Inferior parietal cortex (tissue), 1 donor: Measurements from ENCODE around the gene PLCG1.

Experiments used
- DNase-seq: peaks from one replicate; pipeline ENCODE4 v3.0.0-alpha.2; 2016; ENCODE audit errors: extremely low spot score

PLCG1 gene

DNA sequence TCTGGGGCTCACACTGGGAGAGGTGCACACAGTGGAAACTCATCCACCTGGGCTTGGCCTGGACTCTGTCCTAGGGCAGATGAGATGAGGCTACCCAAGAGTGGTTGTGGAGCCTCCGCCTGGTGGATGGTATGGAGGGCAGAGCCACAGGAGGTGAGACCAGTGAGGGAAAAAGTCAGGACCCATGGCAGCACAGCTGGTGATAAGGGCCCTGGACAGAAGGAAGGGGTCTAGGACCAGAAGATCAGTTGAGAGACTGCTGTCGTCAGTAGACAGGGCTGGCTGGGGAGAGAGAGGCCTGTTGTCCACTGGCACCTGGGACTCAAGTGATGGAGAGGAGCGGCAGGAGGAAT is 29.8 kb downstream of the PLCG1 start:
- no peak for DNase-seq

DNA sequence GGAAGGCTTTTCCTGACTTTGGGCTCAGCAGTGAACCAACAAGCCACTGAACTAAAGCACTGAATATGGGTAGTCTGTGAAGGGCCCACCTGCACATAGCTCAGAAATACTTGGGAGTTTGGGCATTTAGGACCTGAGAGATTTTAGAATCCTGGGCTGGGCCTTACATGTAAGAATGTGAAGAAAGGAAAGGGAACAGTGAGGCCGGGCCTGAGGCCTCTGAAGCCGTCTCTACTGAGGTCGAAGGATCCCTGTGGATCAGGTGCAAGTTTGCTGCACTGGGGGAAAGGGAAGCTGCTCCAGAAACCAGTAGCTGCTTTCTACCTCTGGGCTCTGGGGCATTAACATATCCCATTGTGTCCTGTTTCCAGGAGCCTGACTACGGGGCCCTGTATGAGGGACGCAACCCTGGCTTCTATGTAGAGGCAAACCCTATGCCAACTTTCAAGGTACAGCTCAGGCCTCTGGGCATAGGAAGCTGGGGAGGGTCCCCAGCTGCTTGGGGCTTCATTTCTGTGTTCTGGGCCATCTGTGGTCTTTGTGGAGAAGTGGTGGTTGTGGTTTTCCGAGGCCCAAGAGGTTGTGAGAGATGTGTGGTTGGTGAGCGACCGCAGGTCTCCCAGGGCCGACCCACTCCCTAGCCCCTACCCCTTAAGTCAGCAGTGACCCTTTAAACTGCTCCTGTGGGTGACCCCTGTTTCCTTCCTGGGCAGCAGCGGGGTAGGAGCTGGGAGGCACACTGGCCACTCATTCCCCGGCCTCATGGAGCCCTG is 30.3 kb downstream of the PLCG1 start:
- DNase-seq = no peak

GRCh38 chr20:41168281-41169161 is 31.2 kb downstream of the PLCG1 start:
- DNase-seq = no peak

DNA sequence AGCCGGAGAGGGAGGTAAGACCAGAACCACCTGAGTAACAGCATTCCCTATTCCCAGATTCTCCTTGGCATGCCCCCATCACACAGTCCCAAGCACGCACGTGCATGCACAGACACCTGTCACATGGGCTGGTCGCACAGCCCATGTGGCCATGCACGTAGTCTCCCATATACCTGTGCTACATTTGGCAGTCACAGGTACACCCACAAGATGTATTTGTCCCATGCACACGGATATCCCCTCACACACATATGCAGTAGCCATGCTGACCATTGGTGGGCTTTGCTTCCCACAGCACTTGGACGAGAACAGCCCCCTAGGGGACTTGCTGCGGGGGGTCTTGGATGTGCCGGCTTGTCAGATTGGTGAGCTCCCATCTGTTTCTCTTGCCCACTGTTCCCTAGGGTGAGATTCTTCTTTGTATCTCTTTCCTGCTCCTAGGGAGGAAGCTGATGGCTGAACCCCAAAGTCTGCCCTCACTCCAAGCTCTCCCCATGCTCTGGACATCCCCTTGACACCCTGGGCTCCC is 31.9 kb downstream of the PLCG1 start:
- no peak for DNase-seq

DNA sequence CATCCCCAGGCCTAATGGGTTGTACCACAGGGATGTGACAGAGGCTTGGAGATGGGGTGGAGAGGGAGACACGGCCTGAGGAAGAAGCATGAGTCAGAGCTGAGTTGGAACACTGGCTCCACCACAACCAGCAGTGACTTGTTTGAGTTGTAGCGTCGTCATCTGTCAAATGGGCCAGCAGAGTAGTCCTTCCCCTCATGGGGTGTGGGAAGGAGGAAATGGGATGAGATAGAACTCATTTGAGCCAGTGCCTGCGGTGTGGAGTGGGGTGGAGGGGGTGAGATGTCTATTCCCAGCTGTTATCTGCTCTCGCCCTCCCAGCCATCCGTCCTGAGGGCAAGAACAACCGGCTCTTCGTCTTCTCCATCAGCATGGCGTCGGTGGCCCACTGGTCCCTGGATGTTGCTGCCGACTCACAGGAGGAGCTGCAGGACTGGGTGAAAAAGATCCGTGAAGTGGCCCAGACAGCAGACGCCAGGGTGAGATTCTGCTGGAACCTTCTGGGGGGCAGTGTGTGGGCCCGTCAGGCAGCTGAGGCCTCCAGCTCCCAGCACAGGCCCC is 32.5 kb downstream of the PLCG1 start:
- DNase-seq = no peak

DNA sequence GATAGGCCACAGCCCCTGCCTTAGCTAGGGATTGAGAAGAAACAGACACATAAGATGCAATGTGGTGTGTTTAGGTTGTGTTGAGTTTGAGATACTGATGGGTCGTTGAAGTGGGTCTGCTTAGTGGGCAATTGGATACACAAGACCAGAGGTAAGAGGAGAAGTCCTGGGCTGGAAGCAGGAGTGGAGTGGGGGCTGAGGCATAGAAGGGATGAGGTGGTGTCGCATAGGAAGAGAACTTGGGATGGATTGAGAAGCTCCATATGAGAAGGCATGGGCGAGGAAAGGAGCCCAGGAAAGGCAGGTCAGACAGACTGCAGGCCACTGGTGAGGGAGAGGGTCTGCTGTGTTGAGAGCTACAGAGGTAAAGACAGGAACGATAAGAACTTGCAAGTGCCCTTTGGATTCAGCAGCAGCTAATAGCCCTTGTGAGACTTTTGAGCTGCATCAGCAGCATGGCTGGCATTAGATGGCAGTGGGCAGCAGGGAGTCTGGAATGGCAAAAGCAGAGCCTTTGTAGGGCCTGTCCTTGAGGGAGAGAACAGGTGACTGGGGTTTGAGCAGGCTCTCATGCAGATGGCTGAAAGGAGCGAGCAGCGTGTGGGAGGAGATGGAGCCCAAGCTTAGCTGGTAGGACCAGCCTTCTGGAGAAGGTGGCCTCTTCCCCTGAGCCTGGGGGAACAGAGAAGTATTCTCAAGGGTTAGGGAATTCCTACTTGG is 33.2 kb downstream of the PLCG1 start:
- DNase-seq = no peak

- no peak for DNase-seq
These were observed 34.5 kb downstream of the PLCG1 start for GRCh38 chr20:41171736-41172295.

GRCh38 chr20:41172296-41173140 is 35.2 kb downstream of the PLCG1 start:
- no peak for DNase-seq

GRCh38 chr20:41173161-41173721 is 35.9 kb downstream of the PLCG1 start:
- DNase-seq = peak; percentile 87

DNA sequence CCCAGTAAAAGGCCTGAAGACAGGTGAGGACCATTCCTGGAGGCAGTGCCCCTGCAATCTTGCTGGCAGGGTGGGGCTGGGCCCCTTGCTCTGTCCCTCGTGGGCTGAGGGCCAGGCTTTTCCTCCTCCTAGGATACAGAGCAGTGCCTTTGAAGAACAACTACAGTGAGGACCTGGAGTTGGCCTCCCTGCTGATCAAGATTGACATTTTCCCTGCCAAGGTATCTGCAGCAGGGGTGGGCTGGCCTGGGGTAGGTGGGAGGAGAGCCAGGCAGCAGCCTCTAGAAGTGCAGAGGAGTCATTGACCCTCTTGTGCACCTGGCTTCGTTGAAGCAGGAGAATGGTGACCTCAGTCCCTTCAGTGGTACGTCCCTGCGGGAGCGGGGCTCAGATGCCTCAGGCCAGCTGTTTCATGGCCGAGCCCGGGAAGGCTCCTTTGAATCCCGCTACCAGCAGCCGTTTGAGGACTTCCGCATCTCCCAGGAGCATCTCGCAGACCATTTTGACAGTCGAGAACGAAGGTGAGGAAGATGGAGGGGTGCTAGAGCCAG is 36.5 kb downstream of the PLCG1 start:
- DNase-seq = no peak

DNA sequence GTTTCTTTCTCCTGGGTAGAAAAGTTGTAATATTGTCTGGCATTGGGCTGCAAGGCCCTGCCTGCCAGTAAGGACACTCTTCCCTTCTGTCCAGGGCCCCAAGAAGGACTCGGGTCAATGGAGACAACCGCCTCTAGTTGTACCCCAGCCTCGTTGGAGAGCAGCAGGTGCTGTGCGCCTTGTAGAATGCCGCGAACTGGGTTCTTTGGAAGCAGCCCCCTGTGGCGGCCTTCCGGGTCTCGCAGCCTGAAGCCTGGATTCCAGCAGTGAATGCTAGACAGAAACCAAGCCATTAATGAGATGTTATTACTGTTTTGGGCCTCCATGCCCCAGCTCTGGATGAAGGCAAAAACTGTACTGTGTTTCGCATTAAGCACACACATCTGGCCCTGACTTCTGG is 37.0 kb downstream of the PLCG1 start:
- DNase-seq = no peak

DNA sequence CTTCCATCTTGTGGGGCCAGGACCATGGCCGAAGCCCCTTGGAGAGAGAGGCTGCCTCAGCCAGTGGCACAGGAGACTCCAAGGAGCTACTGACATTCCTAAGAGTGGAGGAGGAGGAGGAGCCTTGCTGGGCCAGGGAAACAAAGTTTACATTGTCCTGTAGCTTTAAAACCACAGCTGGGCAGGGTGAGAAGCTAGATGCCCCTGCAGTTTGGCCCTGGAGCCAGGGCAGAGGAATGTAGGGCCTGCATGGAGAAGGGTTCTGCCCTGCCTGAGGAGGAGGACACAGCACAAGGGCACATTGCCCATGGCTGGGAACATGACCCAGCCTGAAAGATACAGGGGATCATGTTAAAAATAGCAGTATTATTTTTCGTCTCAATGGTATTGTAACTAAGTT is 37.4 kb downstream of the PLCG1 start:
- DNase-seq = no peak

DNA sequence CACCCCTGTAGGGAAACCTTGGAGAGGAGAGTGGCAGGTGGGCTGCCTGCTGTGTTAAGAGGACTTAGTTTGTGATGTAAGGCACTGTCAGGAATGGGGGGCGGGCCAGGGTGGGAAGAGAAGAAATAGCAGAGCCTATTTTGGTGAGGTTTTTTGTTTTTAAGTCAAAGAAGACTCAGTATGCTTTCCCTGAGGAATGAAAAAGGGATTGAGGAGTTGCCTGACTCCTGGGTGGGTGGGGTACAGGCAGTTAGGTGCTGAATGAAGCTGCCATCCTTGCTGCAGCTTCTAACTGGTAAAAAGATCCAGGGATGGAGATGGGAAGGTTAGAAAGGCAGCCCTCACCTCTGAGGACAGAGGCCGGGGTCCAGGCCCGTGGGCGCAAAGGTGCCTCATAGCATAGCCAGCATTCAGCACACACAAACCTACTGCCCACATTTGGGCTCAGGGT is 37.9 kb downstream of the PLCG1 start:
- no peak for DNase-seq

- no peak for DNase-seq
These were observed 38.5 kb downstream of the PLCG1 start for GRCh38 chr20:41175727-41176330.

DNA sequence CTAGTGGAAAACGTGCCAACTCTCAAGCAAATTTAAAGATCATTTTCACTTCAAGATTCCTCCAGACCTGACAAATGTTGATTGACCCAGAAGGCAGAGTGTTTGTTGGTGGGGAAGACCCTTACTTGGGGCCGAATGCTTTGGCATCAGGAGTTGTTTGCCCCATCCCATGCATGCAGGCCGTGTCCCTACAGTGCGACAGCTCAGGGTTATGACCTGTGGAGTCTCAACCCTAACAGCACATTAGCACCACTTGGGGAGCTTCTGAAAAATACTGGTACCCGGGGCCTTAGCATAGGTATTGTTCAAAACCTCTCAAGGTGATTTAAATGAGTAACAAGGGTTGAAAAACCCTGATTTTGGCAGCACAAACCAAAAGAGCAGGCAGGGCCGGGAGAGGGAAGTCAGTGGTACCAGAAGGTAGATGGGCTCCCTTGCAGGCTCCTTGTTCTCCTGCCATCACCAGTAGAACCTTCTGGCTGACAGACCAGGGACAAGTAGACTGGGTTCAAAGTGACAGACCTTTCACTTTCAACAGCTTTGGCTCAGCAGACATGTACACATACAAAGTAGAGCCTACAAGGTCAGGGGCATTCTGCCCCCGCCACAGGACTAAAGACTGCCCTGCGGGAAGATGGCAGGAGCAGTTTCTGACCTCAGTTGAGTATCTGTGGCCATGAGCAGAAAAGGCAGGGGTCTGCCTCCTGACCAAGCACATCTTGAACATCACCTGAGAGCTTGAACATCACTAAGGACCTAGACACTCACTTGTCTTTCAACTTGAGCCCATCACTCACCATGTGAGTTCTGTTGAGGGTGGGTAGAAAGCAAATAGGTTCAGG is 39.6 kb downstream of the PLCG1 start:
- DNase-seq = no peak

DNA sequence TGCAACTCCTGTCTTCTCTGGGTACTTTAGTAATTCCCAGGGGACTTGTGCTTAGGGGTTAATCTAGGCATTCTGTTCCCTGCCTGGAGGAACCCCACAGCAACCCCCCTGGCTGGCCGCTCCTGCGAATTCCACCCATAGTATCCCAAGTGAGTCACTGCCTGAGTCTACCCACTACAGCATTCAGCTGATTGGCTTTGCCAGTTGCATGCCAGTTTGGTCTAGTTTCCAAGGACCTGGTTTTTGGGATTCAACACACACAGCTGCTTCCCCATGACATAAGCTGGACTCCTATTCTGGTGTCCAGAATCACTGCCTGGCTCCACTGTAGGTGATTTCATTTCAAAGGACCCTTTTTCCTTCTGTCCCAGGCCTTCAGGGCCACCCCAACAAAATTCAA is 40.3 kb downstream of the PLCG1 start:
- DNase-seq = no peak

GRCh38 chr20:41178495-41178894 is 41.2 kb downstream of the PLCG1 start:
- DNase-seq = no peak

- DNase-seq = no peak
These were observed 41.6 kb downstream of the PLCG1 start for GRCh38 chr20:41178904-41179432.
